A673 (cell line): ENCODE measurements around the gene BMP2K.

Experiments
- CTCF ChIP-seq: fragments of 300-800, 200-600 bp; sonication (generic); conservative IDR thresholded peaks from 2 replicates; pipeline ENCODE4 v1.5.1; 2017; ENCODE audit warnings: low read depth, mild to moderate bottlenecking, antibody characterized with exemption, low read length, moderate library complexity, mixed read lengths
- EZH2 ChIP-seq: fragments of 200-600 bp; sonication (generic); IDR thresholded peaks from 2 replicates; pipeline ENCODE4 v1.6.1; 2017; ENCODE audit warnings: borderline replicate concordance, low read depth, mild to moderate bottlenecking, mixed read lengths, antibody characterized with exemption, low read length; ENCODE audit not compliant: poor library complexity, severe bottlenecking

GRCh38 chr4:78788007-78788889, 12.1 kb downstream of the BMP2K start:
- TF ChIP-seq CTCF (no peak), EZH2 (no peak)
